ENCODE data around the gene WNT11.

GRCh38 chr11:76208438-76209374 lies 2.4 kb upstream of the WNT11 start:
- TF ChIP-seq CTCF (optimal IDR thresholded peaks at IDR 0.05 in 1 of 3, IDR thresholded peaks at IDR 0.05 in 1 of 3, conservative IDR thresholded peaks at IDR 0.05 in 1 of 3; ENCODE audit: extremely low read depth in 1 of 3, insufficient read depth in 2 of 3, low read length in 3 of 3) (peak in 2 of 3 experiments; percentile 77 to 89), EZH2 (IDR thresholded peaks at IDR 0.05; ENCODE audit: low read length) (no peak)

Measured in keratinocyte (primary cell).